NT2/D1 (cell line): ENCODE results near the gene ETHE1.

ENCODE experiments used
- SUZ12 ChIP-seq: IDR thresholded peaks from 2 replicates; pipeline ENCODE4 v1.6.1; 2011; ENCODE audit not compliant: insufficient read length, insufficient read depth; ENCODE audit errors: extremely low read depth
- YY1 ChIP-seq: IDR thresholded peaks from 2 replicates; pipeline ENCODE4 v1.6.1; 2011; ENCODE audit not compliant: insufficient read length, insufficient read depth
- ZNF274 ChIP-seq: IDR thresholded peaks from 2 replicates; pipeline ENCODE4 v1.6.1; 2011; ENCODE audit warnings: mild to moderate bottlenecking, low read depth, low read length

DNA sequence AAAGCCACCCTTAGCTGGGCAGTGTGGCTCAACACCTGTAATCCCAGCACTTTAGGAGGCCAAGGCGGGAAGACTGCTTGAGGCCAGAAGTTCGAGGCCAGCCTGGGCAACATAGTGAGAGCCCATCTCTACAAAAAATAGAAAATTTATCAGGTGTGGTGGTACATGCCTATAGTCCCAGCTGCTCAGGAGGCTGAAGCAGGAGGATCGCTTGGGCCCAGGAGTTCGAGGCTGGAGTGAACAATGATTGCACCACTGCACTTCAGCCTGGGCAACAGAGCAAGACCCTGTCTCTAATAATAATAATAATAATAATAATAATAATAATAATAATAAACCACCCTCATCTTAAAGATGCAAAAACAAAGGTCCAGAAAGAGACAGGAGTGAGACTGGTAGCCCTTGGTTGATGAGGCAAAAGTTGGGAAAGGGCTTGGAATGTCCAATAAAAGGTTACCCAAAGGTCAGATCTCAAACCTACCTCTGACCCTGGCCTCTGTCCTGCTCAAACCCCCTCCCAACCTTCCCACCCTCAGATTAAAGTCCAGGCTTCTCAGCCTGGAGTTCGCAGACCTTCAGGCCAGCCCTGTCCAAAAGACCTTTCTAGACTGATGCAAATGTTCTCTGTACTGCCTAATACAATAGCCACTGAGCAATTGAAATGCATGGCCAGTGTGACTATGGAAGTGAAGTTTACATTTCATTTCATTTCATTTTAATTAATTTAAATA, 15.1 kb upstream of the ETHE1 start:
- no peak for TF ChIP-seq ZNF274
- no peak for TF ChIP-seq SUZ12
- no peak for TF ChIP-seq YY1
